NCI-H2107 treated with DMSO at 0.1 percent for 48 hours (cell line): ENCODE data around the gene FBXW11.

ENCODE experiments used
- DNase-seq: peaks from one replicate; lab custom pipeline; 2025; ENCODE audit not compliant: unreplicated experiment; lab: John Stamatoyannopoulos, UW

The FBXW11 gene

DNA sequence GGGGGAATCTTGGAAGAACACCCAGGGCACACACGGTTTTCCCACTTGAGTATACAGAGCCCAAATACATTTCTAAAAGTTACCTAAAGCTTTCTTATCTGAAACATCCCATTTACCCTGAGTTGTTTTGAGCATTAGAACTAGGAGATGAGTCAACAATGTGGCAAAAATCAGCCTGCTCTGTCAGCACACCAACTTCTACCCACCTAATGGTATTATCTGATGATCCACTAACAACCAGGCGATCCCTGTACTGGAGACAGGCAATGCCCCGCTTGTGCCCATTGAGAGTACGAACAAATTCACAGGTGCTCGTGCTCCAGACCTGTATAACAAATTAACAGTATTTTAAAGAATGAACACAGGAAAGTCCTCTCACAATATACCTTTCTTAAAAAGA is 133.8 kb downstream of the FBXW11 start:
- DNase-seq = no peak

- DNase-seq = no peak
Observed at GRCh38 chr5:171871711-171872110, 134.7 kb downstream of the FBXW11 start.

- no peak for DNase-seq
Observed at GRCh38 chr5:171869956-171870355, 136.5 kb downstream of the FBXW11 start.

DNA sequence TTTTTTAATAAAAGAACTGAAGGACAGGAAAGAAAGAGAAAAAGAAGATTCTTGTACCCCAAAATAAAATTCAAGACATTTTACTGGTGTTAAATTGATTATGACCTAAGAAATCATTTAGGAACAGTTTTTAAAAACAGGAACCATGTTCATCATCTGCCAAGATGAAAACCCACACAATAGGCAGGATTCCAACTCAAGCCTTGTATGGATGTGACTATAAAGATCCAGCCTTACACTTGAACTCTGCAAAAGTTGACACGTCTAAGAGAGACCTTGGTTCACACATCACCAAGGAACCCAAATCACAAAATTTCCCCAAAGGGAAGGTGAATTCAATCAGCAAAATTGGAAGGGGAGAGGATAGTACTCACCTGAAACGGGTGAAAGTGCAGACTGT is 138.2 kb downstream of the FBXW11 start:
- no peak for DNase-seq

- DNase-seq = no peak
Observed at GRCh38 chr5:171867786-171868185, 138.7 kb downstream of the FBXW11 start.

DNA sequence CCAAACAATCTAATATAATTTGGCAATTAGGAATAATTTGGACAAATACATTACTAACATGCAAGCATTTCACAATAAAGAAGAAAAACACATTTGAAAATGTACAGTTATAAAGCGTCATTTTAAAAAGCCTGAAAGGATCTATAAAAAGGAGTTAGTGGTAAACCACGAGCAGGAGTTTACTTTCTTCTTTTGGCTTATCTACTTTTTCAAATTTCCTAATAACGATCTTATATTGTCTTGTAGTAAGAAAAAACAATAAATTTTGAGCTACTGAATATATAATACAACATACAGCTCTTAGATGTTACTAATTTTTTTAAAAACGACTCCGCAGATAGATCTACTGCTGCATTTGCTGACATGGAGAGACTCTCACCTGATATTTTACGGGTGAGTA is 141.0 kb downstream of the FBXW11 start:
- DNase-seq = no peak

DNA sequence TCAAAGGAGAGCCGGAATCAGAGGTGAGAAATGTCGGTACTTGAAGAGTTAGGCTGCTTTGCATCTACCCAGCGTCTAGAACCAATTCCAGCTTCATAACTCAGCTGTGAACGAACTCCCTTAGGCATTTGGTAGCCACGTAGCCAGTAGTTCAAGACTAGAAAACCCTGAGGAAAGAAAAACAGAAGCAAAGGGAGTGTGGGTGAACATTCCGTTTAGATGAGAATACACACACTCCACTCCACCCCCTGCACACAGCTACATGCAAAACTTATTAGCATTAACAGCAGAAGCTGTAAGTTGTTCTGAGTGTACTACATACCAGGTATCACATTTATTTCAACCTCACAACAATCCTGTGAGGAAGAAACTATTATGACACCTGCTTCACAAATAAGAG is 142.5 kb downstream of the FBXW11 start:
- DNase-seq = no peak

- no peak for DNase-seq
Observed at GRCh38 chr5:171862624-171863023, 143.8 kb downstream of the FBXW11 start.

DNA sequence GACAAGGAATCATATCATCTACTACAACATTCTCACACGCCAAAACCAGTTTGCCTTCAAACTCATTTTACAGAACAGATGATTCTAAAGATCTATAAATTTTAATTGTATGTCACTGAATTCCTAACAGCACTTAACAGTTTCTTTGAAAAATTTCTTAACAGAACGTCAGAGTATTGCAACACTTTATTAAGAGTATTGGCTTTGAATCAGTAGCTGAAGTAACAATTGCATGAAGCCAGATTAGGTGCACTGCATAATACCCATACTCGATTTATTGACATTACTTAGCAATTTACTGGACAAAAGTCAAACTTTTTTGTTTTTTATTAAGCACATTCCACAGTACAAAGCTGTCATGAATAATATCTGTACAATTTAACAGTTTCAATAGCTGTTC is 145.1 kb downstream of the FBXW11 start:
- DNase-seq = no peak

DNA sequence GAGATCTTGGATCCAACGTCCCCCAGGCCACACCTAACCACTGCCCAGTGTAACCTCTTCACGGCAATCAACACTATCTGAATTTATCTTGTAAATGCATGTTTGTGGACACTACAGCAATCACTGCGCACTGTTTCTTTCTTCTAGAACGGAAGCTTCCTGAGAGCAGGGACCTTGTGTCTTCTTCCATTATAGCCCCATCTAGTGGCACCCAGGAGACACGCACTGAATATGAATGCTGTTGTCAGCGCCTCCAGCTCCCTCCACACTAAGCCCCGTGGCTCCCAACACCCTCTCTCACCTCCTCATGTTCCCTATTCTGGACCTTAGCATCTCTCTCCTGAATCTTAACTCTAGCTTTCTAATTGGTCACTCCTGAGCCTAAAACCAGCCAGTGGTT is 148.1 kb downstream of the FBXW11 start:
- no peak for DNase-seq

- DNase-seq = no peak
Observed at GRCh38 chr5:171857489-171857876, 149.0 kb downstream of the FBXW11 start.

DNA sequence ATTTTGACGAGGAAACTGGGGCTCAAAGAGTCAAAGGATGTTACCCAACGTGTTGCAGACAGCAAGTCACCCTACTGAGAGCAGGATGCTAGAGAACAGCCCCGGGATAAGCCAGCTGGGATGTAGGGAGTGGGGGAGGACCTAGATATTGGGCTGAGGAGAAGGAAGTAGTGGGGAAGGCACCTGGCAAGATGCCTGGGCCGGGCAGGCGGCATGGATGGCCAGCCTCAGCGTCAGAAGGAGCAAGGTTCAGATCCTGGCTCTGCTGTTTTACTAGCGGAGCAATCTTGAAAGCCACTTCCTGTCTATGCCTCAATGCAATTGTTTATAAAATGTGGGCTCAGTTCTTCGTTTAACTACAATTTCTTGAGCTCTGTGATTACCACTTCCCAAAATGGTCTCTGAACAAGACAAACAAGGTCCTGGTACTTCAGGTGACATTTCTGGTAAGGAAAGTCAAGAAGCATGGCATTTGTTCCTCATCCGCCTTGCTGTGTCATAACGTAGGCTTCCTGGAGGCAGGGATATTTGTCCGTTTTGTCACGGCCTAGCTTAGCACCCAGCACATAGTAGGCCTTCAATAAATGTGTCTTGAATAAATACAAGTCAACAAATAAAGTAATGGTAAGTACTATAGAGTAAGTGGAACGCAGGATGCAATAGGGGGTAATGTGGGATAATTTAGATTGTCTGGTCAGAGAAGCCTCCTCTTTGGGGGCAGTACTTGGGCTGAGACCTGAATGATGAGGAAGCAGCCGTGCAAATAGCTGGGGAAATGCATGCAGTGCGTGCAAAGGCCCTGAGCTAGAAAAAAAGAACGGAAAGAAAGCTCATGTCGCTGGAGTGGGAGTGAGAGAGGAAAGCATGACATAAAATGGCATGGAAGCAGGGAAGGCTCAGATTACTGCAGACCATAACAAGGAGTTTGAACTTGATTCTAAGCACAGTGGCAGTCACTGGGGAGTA is 150.4 kb downstream of the FBXW11 start:
- DNase-seq = no peak

DNA sequence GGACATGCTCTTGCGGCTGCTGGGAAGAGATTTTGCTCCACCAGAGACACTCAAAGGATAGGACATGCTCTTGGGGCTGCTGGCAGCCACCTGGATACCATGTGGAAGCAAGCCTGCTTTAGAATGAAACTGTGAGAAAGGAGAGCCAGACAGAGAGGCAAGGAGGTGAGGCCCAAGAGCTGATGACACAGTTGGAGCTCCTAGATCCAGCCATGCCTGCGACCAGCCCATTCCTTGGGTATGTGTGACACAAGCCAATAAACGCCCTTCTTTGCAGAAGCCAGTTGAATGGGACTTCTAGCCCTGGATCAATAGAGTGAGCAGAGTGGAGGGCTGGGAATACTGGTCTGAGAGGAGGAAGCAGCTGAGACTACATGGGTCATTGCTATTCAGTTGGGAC is 151.2 kb downstream of the FBXW11 start:
- no peak for DNase-seq

- DNase-seq = no peak
Observed at GRCh38 chr5:171852255-171852681, 154.2 kb downstream of the FBXW11 start.

DNA sequence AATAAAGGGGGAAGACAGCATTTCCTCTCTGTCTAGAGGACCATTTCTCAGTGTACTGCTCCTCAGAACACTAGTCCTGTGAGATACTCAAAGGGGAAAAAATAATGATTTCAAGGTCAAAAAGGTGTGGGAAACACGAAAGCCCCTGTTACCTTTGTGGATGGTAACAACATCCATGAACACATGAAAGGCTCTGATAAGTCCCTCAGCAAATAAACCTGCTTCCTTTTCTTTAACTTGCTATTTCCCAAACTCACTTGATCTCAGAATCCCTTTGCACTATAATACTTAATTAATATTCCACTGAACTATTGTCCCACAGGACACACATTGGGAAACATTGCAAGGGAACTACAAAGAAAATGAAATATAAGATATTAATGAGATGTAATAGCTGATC is 155.2 kb downstream of the FBXW11 start:
- no peak for DNase-seq

DNA sequence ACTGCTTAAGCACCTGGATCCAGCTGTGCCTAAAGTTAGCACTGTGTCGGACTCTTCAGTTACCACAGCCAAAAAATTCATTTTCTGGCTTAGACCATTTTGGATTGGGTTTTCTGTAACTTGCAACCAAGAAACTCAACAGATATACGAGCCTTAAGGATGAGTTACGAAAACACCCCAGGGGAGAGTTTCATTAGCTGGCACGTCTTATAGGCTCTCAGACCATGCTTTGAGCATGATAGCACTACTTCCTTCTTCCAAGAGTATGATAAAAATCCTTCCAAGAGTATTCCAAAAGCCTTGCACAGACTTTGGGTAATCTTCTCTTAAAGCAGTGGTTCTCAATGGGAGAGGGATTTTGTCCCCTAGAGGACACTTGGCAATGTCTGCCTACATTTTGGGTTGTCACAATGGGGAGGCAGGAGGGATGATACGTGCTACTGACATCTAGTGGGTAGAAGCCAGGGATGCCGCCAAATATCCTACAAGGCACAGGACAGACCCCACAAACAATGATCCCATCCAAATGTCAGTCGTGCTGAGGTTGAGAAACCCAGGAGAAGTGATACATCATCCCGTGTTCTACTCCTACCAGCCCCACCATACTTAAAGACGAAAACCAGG is 156.0 kb downstream of the FBXW11 start:
- no peak for DNase-seq

DNA sequence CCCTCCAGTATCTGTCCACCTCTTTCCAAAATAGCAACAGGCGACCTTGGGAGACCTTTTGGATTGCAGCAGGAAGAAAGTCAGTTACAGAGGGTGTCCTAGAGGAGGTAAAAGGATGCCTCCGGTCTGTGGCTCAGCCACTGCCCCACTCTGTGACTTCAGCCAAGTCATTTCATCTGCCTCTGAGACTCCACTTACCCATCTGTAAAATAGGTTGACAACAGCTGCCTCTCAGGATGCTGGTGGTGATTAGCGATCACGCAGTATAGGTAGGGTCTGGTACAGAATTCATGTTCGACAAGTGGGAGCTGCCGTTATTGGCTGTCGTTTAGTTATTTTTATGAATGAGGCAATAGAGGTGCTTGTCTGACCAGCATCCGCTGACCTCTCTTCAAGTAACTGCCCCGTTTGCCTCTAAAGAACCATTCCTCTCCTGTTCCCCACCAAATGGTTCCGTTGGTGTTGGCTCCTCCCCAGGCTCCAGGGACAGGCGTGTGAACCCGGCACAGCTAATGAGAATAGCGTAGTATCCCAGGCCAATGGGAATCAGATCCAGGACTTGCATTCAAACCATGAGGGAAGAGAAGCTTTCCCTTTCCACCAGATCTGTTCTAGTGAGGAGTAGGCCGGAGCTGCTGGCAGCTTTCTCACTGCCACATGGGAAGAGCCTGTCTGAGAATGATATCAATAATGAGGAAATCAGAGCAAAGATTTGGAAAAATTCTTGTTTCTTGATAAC is 156.7 kb downstream of the FBXW11 start:
- DNase-seq = no peak

DNA sequence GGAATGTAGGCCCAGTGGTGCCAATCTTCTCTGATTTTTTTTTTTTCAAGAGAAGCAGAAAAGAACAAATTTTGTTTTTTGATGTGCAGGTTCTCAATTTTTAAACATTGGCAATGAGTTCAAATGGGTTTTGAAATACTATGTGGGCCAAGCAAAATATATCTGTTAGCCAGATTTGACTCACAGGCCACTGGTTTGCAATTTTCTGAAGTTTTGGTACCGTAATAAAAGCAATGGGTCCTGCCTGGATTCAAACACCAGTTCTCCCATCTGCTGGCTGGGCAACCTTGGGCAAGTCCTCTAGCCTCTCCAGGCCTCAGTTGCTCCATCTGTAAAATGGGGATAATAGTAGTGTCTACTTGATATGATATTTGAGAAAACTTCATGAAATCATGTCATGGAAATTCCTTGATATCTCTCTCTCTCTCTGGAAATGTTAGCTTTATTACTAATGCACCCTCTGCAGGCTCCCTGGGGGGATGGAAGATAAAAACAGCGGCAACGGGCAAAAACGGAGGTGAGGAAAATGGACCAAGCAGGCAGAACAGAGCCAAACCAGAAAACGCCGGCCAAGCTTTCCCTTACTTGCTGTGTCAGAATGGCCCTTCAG is 157.4 kb downstream of the FBXW11 start:
- no peak for DNase-seq

DNA sequence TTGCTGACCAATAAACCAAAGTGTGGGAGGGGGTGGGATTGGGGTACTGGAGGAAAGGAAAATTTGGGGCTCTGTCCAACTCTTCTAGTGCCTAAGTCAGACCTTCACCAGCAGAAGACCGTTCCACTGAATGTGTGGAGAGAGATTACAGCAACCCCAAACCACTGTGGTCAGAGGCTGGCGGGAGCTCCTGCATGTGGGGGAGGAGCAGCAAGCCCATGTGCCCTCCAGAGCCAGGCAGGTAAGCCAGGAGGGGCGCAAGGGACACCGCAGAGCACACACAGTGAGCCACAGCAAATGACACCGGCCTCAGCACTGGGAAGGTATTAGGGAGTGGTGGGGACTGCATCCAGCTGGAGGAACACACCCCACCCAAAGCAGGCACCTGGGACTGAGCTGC is 158.0 kb downstream of the FBXW11 start:
- DNase-seq = no peak

DNA sequence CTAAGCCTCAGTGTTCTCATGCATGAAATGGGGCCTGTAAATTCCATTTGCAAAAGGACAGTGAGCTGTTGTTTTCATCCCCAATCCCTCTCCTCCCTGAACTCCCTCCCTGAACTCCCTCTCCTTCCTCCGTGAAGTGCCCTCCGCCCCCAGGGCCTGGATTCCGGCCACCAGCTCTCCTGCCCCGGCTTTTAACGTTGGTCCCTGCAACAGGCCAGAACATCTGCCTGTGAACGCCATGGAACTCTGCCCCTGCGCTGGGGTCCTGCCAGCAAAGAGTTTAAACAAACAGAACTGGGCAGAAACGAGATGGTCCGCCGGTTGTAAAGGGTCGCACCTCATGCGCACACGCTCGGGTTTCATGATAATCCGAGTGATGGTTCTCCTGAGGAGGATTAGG is 158.4 kb downstream of the FBXW11 start:
- DNase-seq = no peak

DNA sequence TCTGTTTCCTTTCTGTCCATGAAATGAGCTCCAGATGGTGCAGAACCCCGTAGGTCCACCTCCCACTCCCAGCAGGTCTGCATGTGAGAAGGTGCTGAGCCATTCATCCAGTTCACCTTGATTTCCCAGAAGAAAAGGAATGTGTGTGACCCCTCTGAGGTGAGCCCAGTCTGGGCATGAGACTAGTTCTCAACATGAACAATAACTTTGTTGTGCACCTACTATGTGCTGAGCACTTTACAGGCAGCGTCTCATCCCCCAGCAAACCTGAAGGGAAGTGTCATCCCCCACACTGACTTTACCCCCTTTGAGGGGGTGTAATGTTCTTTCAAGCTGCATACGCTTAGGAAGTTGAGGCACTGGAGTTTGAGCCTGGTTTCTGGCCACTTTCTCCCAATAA is 159.4 kb downstream of the FBXW11 start:
- DNase-seq = no peak
